Upper lobe of right lung (tissue), 1 donor: ENCODE measurements around the gene GXYLT1. TPM values are rescaled to one million over a fixed set of nuclear protein-coding genes. Genes with fewer than 3 reads are reported as not detected.

Experiments used
- ATAC-seq: fragments of 200-7000 bp; cut with Tn5 transposase; one replicate; pipeline ENCODE4 v1.9.1; 2020; ENCODE audit warnings: mild to moderate bottlenecking, moderate library complexity
- DNase-seq: peaks from one replicate; pipeline ENCODE4 v3.0.0-alpha.2; 2020
- H3K27ac ChIP-seq: fragments of 200-600 bp; one replicate; pipeline ENCODE4 v1.8.0; 2022
- H3K27me3 ChIP-seq: fragments of 200-600 bp; one replicate; pipeline ENCODE4 v1.8.0; 2022; ENCODE audit warnings: mild to moderate bottlenecking
- H3K36me3 ChIP-seq: fragments of 200-600 bp; one replicate; pipeline ENCODE4 v1.8.0; 2022
- H3K4me1 ChIP-seq: fragments of 200-600 bp; one replicate; pipeline ENCODE4 v1.8.0; 2022
- H3K4me3 ChIP-seq: fragments of 200-600 bp; one replicate; pipeline ENCODE4 v1.8.0; 2022; ENCODE audit warnings: mild to moderate bottlenecking
- H3K9me3 ChIP-seq: fragments of 200-600 bp; one replicate; pipeline ENCODE4 v1.8.0; 2022
- CTCF ChIP-seq: fragments of 200-600 bp; IDR thresholded peaks from one replicate; pipeline ENCODE4 v1.8.0; 2022; ENCODE audit warnings: antibody characterized with exemption
- intact Hi-C: fragments of 100-400 bp; cut with DNase I; formaldehyde crosslinking; loops from one replicate; pipeline ENCODE4 v1.11.0; 2022
- total RNA-seq: library from RNA; stranded (reverse); fragmentation: NEBNext Ultra II Directional; extraction: Animal tissue kit (Norgen Biotek cat#: 25700); gene quantifications from one replicate; pipeline ENCODE4 v1.2.1, GENCODE V29; 2021
- donor health status: DM: no; HTN: yes; CAD: no; lungs with severe emphysema.

The GXYLT1 gene
- total RNA-seq, 1 donor from 2014 or later: 15.7 TPM

GRCh38 chr12:42162965-42163364 lies 18.3 kb upstream of the GXYLT1 start:
- Histone ChIP-seq H3K36me3 (peaks cover 25% of the 10 kb centered on the region), H3K27me3 (no peaks in the 10 kb centered on the region), H3K4me3 (no peak overlapping the region), H3K27ac (no peak overlapping the region), H3K9me3 (no peaks in the 10 kb centered on the region), H3K4me1 (no peaks in the 10 kb centered on the region)
- TF ChIP-seq CTCF: no peak
- intact Hi-C loops: no loop called here
- no peak for ATAC-seq
- no peak for DNase-seq

GRCh38 chr12:42162193-42162592 lies 17.5 kb upstream of the GXYLT1 start:
- no peak for TF ChIP-seq CTCF
- H3K27me3 ChIP-seq: no peaks in the 10 kb centered on the region
- H3K36me3 ChIP-seq: peaks cover 25% of the 10 kb centered on the region
- no peaks in the 10 kb centered on the region for H3K9me3 ChIP-seq
- intact Hi-C loops: no loop called here
- H3K4me1 ChIP-seq: no peaks in the 10 kb centered on the region
- no peak overlapping the region for H3K4me3 ChIP-seq
- H3K27ac ChIP-seq: no peak overlapping the region
- DNase-seq: no peak
- no peak for ATAC-seq

- intact Hi-C loops: no loop called here
- H3K36me3 ChIP-seq: peaks cover 29% of the 10 kb centered on the region
- H3K4me3 ChIP-seq: no peak overlapping the region
- H3K27ac ChIP-seq: no peak overlapping the region
- no peak for TF ChIP-seq CTCF
- H3K9me3 ChIP-seq: no peaks in the 10 kb centered on the region
- ATAC-seq (no peak), DNase-seq (no peak)
- no peaks in the 10 kb centered on the region for H3K27me3 ChIP-seq
- H3K4me1 ChIP-seq: no peaks in the 10 kb centered on the region
Observed at GRCh38 chr12:42161529-42161928, 16.9 kb upstream of the GXYLT1 start.

- intact Hi-C loops: no loop called here
- ATAC-seq (no peak), DNase-seq (no peak)
- Histone ChIP-seq H3K9me3 (no peaks in the 10 kb centered on the region), H3K4me3 (no peak overlapping the region), H3K36me3 (peaks cover 27% of the 10 kb centered on the region), H3K27me3 (no peaks in the 10 kb centered on the region), H3K27ac (no peak overlapping the region), H3K4me1 (no peaks in the 10 kb centered on the region)
- TF ChIP-seq CTCF: no peak
Observed at GRCh38 chr12:42156232-42156631, 11.6 kb upstream of the GXYLT1 start.

GRCh38 chr12:42145552-42146215 lies 1.0 kb upstream of the GXYLT1 start:
- Histone ChIP-seq H3K9me3 (no peaks in the 10 kb centered on the region), H3K36me3 (no peaks in the 10 kb centered on the region), H3K27me3 (no peaks in the 10 kb centered on the region), H3K27ac (no peak overlapping the region), H3K4me3 (peak overlapping the region; percentile 66), H3K4me1 (peaks cover 17% of the 10 kb centered on the region)
- intact Hi-C loops: no loop called here
- no peak for TF ChIP-seq CTCF
- no peak for DNase-seq
- no peak for ATAC-seq

- intact Hi-C loops: no loop called here
- Histone ChIP-seq H3K36me3 (no peaks in the 10 kb centered on the region), H3K27ac (peak overlapping the region; percentile 83), H3K27me3 (no peaks in the 10 kb centered on the region), H3K4me1 (peaks cover 17% of the 10 kb centered on the region), H3K9me3 (no peaks in the 10 kb centered on the region), H3K4me3 (peak overlapping the region; percentile 66)
- DNase-seq (no peak), ATAC-seq (no peak)
- TF ChIP-seq CTCF: no peak
Observed at GRCh38 chr12:42145197-42145549, 499 bp upstream of the GXYLT1 start.
